HS-27A (cell line): ENCODE results near the gene GRK5.
"Not testable (repeated sequence)": the region's sequence is repeated elsewhere in the genome, so short reads cannot be mapped to it uniquely, and the experiment has no call there.

Experiments
- DNase-seq: peaks from one replicate; pipeline ENCODE4 v3.0.0-alpha.2; 2012; ENCODE audit warnings: low read depth, missing footprints

Gene GRK5

DNA sequence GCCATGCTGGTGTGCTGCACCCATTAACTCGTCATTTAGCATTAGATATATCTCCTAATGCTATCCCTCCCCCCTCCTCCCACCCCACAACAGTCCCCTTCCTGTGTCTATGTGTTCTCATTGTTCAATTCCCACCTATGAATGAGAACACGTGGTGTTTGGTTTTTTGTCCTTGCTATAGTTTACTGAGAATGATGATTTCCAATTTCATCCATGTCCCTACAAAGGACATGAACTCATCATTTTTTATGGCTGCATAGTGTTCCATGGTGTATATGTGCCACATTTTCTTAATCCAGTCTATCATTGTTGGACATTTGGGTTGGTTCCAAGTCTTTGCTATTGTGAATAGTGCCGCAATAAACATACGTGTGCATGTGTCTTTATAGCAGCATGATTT is 68.8 kb downstream of the GRK5 start:
- not testable (repeated sequence) for DNase-seq

GRCh38 chr10:119278126-119278709 is 70.8 kb downstream of the GRK5 start:
- DNase-seq = no peak

DNA sequence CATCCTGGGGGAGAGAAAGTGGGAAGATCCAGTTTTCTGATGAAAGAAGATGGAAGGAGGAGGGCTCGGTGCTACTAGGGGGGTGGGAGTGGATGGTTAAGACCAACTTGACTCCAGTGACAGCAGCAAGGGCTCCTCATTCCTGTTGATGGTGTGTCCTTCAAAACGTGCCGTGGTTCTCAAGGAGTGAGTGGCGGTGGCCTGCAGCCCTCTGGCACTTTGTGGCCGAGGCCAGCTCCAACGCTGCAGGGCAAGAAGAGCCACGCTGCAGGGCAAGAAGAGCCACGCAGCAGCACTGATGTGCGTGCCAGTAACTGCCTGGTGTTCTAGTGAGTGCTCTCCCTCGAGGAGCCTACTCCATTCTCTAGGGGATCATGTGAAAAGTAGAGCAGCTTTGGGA is 72.1 kb downstream of the GRK5 start:
- no peak for DNase-seq

- DNase-seq = no peak
These were observed 74.3 kb downstream of the GRK5 start for GRCh38 chr10:119281581-119282071.

DNA sequence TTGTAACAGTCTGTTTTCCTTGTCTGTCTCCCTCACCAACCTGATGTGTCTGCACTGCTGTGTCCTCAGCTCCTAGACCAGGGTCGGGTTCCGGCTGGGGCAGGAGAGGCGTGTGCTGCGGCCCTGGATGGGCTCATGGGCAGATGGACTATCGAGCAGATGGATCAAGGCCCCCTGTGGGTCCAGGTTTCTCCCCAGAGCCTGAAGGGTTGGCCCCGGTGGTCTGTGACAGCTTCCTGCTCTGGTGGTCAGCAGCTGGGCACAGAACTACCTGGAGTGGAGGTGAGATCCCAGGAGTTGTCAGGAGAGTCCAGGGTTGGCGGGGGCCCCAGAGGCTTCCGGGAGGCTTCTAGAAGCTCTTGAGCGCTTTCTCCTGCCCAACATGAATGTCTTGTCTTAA is 75.1 kb downstream of the GRK5 start:
- DNase-seq = no peak

DNA sequence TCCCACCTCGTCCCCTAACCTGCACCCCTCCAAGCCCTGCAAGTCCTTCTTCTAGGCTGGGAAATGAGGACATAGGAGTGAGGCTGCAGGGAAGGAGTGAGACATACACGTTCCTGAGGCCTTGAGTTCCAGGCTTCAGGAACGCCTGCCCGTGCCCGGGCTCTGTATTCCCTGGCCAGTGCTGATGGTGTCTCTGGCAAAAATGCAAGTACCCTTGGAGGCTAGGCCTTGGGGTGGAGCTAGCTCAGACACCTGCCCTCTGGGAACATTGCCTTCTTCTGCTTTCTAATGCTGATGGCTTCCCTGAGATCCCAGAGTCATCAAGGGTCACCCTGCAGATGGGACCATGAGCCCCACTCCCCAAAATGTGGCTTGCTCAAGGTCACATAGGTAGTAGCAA is 76.0 kb downstream of the GRK5 start:
- DNase-seq = no peak

DNA sequence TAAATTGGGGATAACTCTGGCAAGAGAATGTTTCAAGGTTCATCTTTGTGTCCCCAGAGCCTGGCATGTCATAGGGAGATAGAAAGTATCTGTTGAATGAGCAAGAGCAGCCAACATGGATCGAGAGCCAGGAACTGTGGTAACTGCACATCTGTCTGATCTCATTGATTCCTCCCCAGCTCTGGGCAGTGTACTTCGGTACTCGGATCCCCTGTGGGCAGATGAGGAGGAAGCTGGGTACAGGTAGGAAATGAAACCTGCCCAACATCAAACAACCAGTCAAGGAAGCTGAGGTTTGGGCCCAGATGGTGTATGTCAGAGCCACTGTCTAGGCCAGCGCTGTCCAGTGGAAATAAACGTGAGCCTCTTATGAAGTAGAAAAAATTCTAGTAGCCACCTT is 76.4 kb downstream of the GRK5 start:
- no peak for DNase-seq

DNA sequence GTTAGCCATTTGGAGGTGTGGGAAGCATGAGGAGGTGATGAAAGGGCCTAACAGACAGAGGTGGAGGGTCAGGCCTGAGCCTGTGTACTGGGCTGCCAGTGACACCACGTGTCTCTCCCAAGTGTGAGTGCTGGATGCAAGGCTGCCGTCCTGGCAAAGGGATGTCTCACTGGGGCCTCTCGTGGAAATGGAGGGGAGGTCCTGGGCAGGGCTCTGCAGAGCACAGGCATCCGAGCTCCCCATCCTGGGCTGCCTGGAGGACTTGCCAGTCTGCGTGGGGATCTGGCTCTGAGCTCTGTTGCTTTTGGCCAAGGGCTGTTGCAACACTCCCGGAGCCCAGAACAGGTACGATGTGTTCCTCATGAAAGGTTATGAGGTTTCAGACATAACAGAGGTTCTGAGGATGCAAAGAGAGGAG is 77.3 kb downstream of the GRK5 start:
- DNase-seq = no peak

DNA sequence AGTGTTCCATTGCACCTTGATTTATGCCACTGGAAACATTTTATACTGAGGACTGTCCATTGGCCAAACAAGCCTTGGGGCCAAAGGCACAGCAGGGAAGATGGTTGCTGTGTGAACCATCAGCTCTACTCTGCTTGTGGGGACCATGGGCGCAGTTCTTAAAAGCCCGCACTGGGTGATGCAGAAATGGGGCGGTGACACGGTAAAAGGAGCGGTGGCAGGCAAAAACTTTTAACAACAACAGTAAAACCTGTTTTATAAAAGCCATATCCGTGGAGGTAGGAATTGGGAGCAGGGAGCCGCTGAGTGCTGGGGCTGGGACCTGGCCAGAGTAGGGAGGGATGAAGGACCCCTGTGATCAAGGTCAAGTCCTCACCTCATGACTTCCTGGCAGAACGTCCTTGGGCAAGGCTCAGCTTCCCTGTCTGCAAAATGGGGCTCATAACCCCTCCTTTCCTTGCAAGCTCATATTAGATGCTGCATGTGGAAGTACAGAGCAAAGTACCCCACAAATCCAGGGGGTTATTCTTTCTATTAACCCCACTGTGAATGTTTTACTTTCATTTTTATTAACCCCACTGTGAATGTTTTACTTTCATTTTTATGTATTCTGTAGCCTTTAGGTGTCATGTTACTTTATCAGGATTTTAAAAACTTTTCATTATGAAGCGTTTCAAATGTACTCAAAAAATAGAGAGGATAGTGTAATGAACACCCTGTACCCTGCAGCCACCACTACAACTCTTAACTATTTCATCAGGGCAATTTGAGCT is 78.3 kb downstream of the GRK5 start:
- DNase-seq = no peak

GRCh38 chr10:119286516-119286915 is 79.1 kb downstream of the GRK5 start:
- no peak for DNase-seq

GRCh38 chr10:119286983-119287633 is 79.7 kb downstream of the GRK5 start:
- DNase-seq = no peak

DNA sequence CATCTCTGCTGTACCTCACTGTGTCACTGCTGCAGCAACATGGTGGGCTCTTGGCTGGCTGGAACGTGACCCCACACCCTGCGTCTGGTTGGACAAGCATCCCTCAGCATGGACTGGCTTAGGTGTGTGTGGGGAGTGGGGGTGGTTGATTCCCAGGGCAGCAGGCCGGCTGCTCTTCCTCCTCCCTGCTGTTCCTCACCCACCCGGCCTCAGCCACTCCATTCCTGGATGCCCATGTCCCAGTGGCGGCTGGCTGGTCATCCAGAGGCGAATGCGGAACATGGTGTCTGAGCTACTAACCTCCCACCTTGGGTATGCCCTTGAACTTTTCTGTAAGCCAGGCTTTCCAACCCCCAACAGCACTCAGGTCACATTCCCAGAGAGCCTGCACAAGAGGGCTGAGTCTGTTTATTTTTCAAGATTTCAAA is 81.2 kb downstream of the GRK5 start:
- DNase-seq = no peak

- no peak for DNase-seq
These were observed 82.0 kb downstream of the GRK5 start for GRCh38 chr10:119289227-119289920.

DNA sequence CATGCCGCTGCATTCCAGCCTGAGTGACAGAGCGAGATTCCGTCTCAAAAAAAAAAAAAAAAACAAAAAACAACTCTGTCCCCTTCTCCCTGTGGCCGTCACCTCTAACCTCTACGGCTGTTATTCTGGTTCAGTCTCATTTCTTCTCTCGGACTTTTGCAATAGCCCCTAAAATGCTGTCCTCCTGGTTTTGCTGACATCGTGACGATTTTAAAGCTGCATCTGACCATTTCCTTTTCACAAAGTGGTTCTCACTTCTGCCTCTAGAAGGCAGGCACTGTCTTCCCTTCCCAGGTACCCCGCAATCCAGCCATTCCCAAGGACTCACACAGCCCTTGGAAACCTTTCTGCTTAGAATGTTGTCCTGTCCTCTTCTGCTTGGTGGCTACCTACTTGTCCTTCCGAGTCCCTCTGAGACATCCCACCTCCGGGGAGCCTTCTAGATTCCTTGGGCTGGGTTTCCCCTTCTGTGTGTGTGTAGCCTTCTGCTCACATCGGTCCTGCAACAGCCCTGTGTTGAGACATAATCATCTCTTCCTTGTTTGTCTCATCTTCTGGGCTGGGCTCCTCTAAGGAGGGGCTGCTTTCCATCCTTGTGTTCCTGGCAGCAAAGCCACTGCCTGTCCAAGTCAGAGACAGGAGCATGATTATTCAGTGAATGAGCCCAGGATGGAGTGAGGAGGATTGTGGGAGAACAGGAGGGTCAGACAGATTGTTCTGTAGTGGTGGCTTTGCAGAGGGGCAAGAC is 83.1 kb downstream of the GRK5 start:
- DNase-seq = no peak

DNA sequence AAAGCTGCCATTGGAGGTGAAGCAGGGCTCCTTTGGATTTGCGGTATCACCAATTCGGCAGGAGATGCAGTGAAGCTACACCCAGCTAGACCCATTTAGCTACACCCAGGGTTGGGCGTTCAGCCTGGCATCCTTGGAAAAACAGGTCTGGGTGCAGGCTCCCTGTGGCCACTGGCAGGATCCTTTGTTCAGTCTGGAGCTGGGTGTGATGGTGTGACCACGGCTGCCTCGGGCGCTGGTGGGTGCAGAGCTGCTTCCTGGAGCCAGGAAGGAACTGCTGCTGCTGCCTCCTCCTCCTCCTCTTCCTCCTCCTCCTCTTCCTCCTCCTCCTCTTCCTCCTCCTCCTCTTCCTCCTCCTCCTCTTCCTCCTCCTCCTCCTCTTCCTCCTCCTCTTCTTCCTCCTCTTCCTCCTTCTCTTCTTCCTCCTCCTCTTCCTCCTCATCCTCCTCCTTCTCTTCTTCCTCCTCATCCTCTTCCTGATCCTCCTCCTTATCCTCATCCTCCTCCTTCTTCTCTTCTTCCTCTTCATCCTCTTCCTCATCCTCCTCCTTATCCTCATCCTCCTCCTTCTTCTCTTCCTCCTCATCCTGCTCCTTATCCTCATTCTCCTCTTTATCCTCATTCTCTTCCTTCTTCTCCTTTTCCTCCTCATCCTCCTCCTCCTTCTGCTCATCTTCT is 84.0 kb downstream of the GRK5 start:
- DNase-seq = no peak

DNA sequence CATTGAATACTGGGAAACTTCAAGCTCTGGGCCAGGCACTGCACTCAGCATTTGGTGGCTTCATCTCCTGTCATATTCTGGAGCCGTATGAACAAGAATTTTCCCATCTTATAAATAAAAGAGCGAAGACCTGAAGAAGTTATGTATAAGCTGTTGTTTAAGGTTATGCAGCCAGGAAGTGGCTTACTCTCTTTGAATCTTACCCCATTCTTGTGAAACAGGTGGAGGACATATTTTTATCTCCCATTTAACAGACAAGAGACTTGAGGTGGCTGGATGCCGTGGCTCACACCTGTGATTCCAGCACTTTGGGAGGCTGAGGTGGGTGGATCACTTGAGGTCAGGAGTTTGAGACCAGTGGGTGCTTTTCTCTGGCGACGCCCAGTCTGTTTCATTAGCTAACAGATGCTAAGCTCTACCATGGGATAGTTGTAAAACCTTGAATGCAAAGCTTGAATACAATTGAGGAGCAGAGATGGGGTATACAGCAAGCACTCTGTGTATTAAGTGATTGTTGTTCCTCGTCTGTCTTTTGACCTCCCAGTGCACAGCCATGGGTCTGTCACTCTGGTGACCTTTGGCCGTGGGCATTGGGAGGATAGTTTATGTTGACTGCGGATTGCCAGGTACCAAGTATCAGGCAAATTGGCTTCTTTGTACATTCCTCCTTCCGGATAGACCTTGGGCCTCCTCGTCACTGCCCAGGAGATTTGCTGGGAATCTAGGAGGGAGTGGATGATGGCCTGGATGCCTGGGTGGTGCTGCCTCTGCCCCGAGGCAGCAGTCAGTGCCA is 85.8 kb downstream of the GRK5 start:
- no peak for DNase-seq

DNA sequence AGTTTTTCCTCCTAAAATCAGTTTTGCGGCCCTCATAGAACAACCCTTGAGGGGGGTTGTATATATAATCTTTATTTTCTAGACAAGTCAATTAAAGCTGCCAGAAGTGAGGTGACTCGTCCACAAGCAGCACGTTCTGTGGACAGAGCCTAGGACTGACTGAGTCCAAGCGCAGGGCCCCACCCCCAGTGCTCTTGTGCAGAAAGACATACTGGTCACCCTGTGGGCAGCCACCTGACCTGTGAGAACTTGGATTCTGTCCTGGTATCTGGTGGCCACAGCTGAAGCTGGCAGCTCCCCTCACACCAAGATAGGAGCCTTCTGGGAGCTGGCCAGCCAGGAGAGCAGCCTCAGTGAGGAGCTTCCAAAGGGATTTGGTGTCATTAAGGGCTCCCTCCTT is 89.3 kb downstream of the GRK5 start:
- no peak for DNase-seq

- DNase-seq = no peak
These were observed 90.0 kb downstream of the GRK5 start for GRCh38 chr10:119297207-119297968.

DNA sequence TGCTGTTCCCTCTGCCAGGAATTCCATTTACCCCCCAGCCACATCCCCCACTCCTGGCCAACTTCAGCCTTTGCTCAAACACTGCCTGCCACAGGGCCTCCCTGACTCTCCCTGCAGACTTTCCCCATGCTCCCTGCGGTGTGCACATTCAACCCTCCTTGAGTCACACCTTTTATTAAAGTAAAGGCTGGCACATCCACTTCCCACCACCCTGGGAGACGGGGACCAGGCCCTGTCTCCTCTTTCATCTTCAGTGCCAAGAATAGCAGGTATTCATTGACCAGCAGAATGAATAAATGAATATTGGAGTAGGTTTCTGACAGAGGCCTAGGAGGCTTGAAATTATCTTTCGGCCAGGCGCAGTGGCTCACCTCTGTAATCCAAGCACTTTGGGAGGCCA is 91.4 kb downstream of the GRK5 start:
- no peak for DNase-seq

- no peak for DNase-seq
These were observed 92.2 kb downstream of the GRK5 start for GRCh38 chr10:119299531-119299930.
